IgD-negative memory B cell (primary cell): Measurements from ENCODE around the gene TBC1D10A. TPM values are rescaled to one million over a fixed set of nuclear protein-coding genes. Genes with fewer than 3 reads are reported as not detected.

Experiments
- H3K27ac Mint-ChIP-seq, 3 donors: one replicate each; pipeline ENCODE4 v1.8.0; 2020 to 2022; ENCODE audit warnings: mild to moderate bottlenecking in 3 of 3, mixed read lengths in 3 of 3, moderate library complexity in 1 of 3
- H3K27me3 Mint-ChIP-seq: one replicate; pipeline ENCODE4 v1.8.0; 2021; ENCODE audit warnings: mixed read lengths
- H3K36me3 Mint-ChIP-seq: one replicate; pipeline ENCODE4 v1.8.0; 2020; ENCODE audit warnings: mild to moderate bottlenecking, mixed read lengths
- H3K4me1 Mint-ChIP-seq, 3 donors: one replicate each; pipeline ENCODE4 v1.8.0; 2020 to 2022; ENCODE audit warnings: mixed read lengths in 3 of 3, mild to moderate bottlenecking in 1 of 3
- H3K4me3 Mint-ChIP-seq, 4 donors: one replicate each; pipeline ENCODE4 v1.8.0; 2020 to 2022; ENCODE audit warnings: mild to moderate bottlenecking in 4 of 4, mixed read lengths in 4 of 4, moderate library complexity in 3 of 4
- H3K9me3 Mint-ChIP-seq, 3 donors: one replicate each; pipeline ENCODE4 v1.8.0; 2020 to 2021; ENCODE audit warnings: mixed read lengths in 3 of 3, mild to moderate bottlenecking in 1 of 3
- polyA plus RNA-seq: library from polyadenylated mRNA; unstranded; fragments of 300-500 nt; fragmentation: Illumina TruSeq; gene quantifications from one replicate; pipeline ENCODE4 v1.2.3, GENCODE V29; 2021

The TBC1D10A gene
- polyA plus RNA-seq, 1 donor from 2014 or later = 44.0 TPM

GRCh38 chr22:30268331-30268730 is 58.4 kb downstream of the TBC1D10A start:
- no peaks in the 10 kb centered on the region for H3K27me3 Mint-ChIP-seq
- peak overlapping the region in 2 of 3 donors; percentile 10 to 76 for H3K27ac Mint-ChIP-seq
- H3K4me1 Mint-ChIP-seq = peaks cover 4 to 14% (median 10%) of the 10 kb centered on the region in 3 donors
- no peaks in the 10 kb centered on the region for H3K36me3 Mint-ChIP-seq
- peak overlapping the region; percentile 14 to 84 (median 56) for H3K4me3 Mint-ChIP-seq
- H3K9me3 Mint-ChIP-seq = no peaks in the 10 kb centered on the region

GRCh38 chr22:30267382-30268302 is 59.1 kb downstream of the TBC1D10A start:
- Mint-ChIP-seq H3K36me3 (no peaks in the 10 kb centered on the region), H3K27me3 (no peaks in the 10 kb centered on the region), H3K4me1 (peaks cover 9 to 17% (median 14%) of the 10 kb centered on the region in 3 donors), H3K27ac (peak overlapping the region; percentile 76 to 99 (median 95)), H3K9me3 (no peaks in the 10 kb centered on the region), H3K4me3 (peak overlapping the region; percentile 84 to 97 (median 94))

- Mint-ChIP-seq H3K27me3 (no peaks in the 10 kb centered on the region), H3K9me3 (no peaks in the 10 kb centered on the region), H3K4me1 (peaks cover 9 to 18% (median 14%) of the 10 kb centered on the region in 3 donors), H3K36me3 (no peaks in the 10 kb centered on the region), H3K4me3 (peak within 1 kb of the TSS; percentile 68 to 97 (median 94)), H3K27ac (peak within 1 kb of the TSS; percentile 76 to 99 (median 98))
These were observed 60.0 kb downstream of the TBC1D10A start, which contains the start of gene OSM for GRCh38 chr22:30266445-30267381. Gene OSM, minus strand, starts transcription at chr22:30266851. Its CDS starts 52 bp downstream, at chr22:30266799.

- H3K27ac Mint-ChIP-seq = peak overlapping the region; percentile 76 to 99 (median 98)
- H3K27me3 Mint-ChIP-seq = no peaks in the 10 kb centered on the region
- peak overlapping the region; percentile 68 to 97 (median 94) for H3K4me3 Mint-ChIP-seq
- H3K9me3 Mint-ChIP-seq = no peaks in the 10 kb centered on the region
- H3K4me1 Mint-ChIP-seq = peaks cover 9 to 18% (median 11%) of the 10 kb centered on the region in 3 donors
- no peaks in the 10 kb centered on the region for H3K36me3 Mint-ChIP-seq
These were observed 60.8 kb downstream of the TBC1D10A start for GRCh38 chr22:30265823-30266444.

- peak overlapping the region; percentile 76 to 99 (median 98) for H3K27ac Mint-ChIP-seq
- H3K9me3 Mint-ChIP-seq = no peaks in the 10 kb centered on the region
- peak overlapping the region; percentile 68 to 97 (median 94) for H3K4me3 Mint-ChIP-seq
- peaks cover 9 to 18% (median 11%) of the 10 kb centered on the region in 3 donors for H3K4me1 Mint-ChIP-seq
- H3K36me3 Mint-ChIP-seq = no peaks in the 10 kb centered on the region
- H3K27me3 Mint-ChIP-seq = no peaks in the 10 kb centered on the region
These were observed 61.5 kb downstream of the TBC1D10A start for GRCh38 chr22:30265131-30265720.

GRCh38 chr22:30263883-30264282 is 62.9 kb downstream of the TBC1D10A start:
- H3K9me3 Mint-ChIP-seq = no peaks in the 10 kb centered on the region
- H3K4me1 Mint-ChIP-seq = peaks cover 9 to 18% (median 11%) of the 10 kb centered on the region in 3 donors
- H3K36me3 Mint-ChIP-seq = no peaks in the 10 kb centered on the region
- no peaks in the 10 kb centered on the region for H3K27me3 Mint-ChIP-seq
- peak overlapping the region in 2 of 3 donors; percentile 23 to 76 for H3K27ac Mint-ChIP-seq
- H3K4me3 Mint-ChIP-seq = no peak overlapping the region

DNA sequence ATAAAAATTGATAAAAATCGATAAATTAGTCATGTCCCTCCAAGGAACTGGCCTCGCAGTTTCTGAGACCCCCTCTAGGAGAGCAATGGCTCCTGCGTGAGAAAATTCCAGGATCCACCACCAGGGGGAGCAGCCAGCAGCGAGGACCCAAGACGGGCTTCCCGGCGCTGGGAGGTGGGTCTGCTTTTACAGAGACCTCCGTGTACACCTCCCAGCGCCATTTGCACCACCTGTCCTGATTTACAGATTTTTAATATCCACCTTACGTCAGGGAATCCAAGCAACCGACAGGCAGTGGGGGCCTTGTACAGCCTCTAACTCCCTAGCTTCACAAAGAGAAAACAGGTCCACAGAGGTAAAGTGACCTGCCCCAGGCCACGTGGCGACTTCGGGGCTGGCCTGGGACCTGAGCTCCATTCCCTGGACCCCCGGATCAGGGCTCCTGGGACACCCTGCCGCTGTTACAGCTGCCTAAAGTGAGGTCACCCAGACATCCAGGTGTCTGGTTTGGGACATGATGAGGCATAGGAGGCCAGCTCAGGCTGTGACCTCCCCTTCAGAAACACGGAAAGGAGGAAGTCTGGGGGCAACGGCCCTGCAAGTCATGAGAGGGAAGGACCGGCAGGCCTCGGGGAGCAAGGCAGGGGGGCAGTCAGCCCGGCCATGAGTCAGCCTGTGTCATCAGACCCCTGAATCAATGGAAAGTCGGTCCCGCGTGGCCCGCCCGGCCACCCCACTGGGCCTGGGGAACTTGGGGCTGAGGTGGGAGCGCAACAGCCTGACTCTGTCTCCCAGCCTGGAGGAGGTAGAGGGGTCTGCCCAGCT is 63.6 kb downstream of the TBC1D10A start:
- Mint-ChIP-seq H3K27me3 (no peaks in the 10 kb centered on the region), H3K36me3 (no peaks in the 10 kb centered on the region), H3K27ac (peak overlapping the region in 2 of 3 donors; percentile 92 to 95), H3K4me1 (peaks cover 7 to 19% (median 9%) of the 10 kb centered on the region in 3 donors), H3K4me3 (peak overlapping the region; percentile 41 to 80 (median 78)), H3K9me3 (no peaks in the 10 kb centered on the region)

DNA sequence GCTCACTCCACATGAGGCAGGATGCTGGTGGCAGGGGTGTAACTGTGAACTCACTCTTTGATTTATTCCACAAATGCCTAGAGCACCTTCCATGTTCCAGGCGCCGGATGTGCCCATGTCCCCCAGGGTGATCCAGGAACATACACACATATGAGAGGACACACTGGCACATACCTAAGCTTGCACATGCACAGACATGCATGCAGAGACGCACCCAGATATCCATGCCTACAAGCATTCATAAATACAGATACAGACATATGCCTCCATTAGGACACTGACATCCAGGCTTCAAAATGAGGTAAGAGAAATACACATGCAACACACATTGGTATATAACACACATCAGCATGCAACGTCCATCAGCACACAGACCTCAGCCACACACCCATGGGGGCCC is 64.6 kb downstream of the TBC1D10A start:
- Mint-ChIP-seq H3K27ac (peak overlapping the region in 2 of 3 donors; percentile 21 to 87), H3K4me3 (peak overlapping the region in 1 of 4 donors; percentile 80), H3K4me1 (peaks cover 7 to 18% (median 9%) of the 10 kb centered on the region in 3 donors), H3K36me3 (no peaks in the 10 kb centered on the region), H3K27me3 (no peaks in the 10 kb centered on the region), H3K9me3 (no peaks in the 10 kb centered on the region)

DNA sequence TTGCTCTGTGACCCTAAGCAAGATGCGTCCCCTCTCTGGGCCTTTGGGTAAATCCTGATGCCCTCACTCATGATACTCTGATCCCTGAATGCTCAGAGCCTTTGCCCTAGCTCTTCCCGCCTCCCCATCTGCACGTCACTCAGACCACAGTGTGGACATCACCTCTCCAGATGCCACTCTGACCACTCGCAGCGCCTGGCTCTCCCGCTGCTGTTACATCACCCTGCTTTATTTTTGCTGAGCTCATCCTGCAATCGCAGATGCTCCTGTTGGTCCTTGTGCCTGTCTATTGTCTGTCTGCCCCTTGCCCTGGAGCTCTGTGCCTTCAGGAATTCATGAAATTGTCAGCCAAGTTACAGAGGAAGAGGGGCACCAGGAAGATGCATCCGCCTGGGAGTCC is 65.6 kb downstream of the TBC1D10A start:
- peak overlapping the region in 1 of 3 donors; percentile 53 for H3K27ac Mint-ChIP-seq

DNA sequence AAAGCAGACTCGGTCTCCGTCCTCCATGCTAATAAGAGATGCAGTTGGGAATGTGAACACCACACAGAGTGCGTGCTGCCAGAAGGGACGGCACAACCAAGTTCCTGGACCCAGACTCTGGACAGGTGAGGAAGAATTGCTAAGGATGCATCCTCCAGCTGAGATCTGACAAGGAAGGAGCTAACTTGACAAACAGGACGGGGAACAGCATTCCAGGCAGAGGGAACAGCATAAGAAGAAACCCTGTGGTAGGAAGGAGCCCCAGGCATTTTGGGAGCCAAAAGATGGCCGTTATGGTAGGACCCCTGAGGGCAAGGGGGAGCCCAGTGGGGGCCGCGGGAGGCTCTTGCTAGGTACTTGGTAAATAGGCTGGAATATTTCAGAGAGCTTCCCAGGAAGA is 66.1 kb downstream of the TBC1D10A start:
- H3K27ac Mint-ChIP-seq = peak overlapping the region in 1 of 3 donors; percentile 53
- no peaks in the 10 kb centered on the region for H3K9me3 Mint-ChIP-seq
- peaks cover 1% of the 10 kb centered on the region for H3K27me3 Mint-ChIP-seq
- no peaks in the 10 kb centered on the region for H3K36me3 Mint-ChIP-seq
- H3K4me3 Mint-ChIP-seq = peak overlapping the region in 1 of 4 donors; percentile 29
- peaks cover 7 to 14% (median 7%) of the 10 kb centered on the region in 3 donors for H3K4me1 Mint-ChIP-seq

More for the DNA sequence above, 65.6 kb downstream of the TBC1D10A start:
- peaks cover 7 to 15% (median 9%) of the 10 kb centered on the region in 3 donors for H3K4me1 Mint-ChIP-seq
- no peaks in the 10 kb centered on the region for H3K9me3 Mint-ChIP-seq
- H3K36me3 Mint-ChIP-seq = no peaks in the 10 kb centered on the region
- peaks cover 1% of the 10 kb centered on the region for H3K27me3 Mint-ChIP-seq
- H3K4me3 Mint-ChIP-seq = peak overlapping the region in 1 of 4 donors; percentile 21

DNA sequence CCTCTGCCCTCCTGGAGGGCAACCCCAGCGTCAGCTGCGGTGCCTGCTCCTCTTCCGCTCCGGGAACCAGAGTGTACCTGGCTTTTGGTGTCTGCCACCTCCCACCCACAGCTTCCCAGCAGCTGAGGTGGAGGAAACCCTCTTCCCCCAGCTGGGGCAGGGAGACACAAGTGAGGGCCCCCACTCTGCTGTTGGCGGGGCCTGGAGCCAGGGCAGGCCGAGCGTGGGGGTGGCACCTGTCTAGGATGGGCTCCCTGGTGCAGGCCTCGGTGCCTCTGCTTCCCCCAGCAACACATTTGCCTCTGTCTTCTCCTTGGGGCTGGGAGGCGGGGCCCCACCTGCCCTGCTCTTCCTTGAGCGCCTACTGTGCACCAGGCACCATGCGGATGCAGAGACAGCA is 66.5 kb downstream of the TBC1D10A start:
- Mint-ChIP-seq H3K27me3 (peaks cover 1% of the 10 kb centered on the region), H3K4me1 (peaks cover 4 to 11% (median 5%) of the 10 kb centered on the region in 3 donors), H3K9me3 (no peaks in the 10 kb centered on the region), H3K27ac (peak overlapping the region in 1 of 3 donors; percentile 53), H3K36me3 (no peaks in the 10 kb centered on the region), H3K4me3 (peak overlapping the region in 1 of 4 donors; percentile 29)

DNA sequence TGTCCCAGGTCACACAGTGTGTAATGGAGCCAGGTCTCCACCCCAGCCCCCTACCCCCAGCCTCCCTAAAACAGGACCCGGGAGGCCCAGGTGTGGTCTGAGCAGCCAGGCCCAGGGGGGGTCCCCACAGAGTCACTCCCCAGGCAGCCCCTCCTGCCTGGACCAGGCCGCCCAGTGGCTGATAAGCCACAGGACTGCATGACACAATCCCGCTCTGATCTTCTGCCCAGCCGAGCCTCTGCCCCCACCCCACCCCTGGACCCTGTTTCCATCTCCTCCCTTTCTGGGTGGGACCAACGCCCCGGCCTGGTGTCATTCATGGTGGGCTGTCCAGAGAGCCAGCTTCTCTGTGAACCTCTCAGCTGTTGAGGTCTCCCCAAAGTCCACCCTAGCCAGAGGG is 72.4 kb downstream of the TBC1D10A start:
- Mint-ChIP-seq H3K4me1 (peaks cover 0 to 7% (median 0%) of the 10 kb centered on the region in 3 donors), H3K27ac (no peak overlapping the region), H3K4me3 (no peak overlapping the region), H3K27me3 (peaks cover 1% of the 10 kb centered on the region), H3K9me3 (no peaks in the 10 kb centered on the region), H3K36me3 (no peaks in the 10 kb centered on the region)

DNA sequence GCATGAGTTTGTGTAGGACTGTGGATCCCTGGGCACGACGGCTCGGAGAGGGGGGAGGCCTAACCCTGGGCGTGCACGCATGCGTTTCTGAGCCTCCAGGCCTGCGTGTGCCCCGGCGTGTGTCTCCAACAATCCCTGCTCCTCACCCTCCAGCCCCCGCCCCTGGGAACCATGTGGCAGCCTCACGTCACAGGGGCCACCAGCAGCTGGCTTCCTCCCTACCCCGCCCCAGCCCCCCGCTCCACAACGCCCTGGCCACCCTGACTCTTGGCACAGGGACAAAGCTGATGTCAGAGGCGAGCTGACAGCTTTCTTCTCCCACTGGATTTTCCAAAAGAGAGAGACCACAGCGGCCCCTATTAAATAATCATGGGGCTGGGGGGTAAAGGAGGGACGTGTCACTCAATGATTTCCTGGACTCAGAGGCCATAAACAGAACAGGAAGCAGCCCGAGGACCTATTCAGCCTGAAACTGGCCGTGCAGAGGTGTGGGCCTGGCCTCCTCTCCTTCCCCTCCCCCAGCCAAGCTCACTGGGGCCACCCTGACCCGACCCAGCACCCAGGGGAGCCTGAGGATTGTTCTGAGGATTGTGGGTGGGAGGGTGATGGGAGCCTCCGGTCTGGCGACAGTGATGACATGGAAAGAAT is 73.4 kb downstream of the TBC1D10A start:
- peak overlapping the region in 1 of 4 donors; percentile 2 for H3K4me3 Mint-ChIP-seq
- no peaks in the 10 kb centered on the region for H3K36me3 Mint-ChIP-seq
- H3K4me1 Mint-ChIP-seq = peaks cover 0 to 11% (median 0%) of the 10 kb centered on the region in 3 donors
- peaks cover 5% of the 10 kb centered on the region for H3K27me3 Mint-ChIP-seq
- no peaks in the 10 kb centered on the region for H3K9me3 Mint-ChIP-seq
- no peak overlapping the region for H3K27ac Mint-ChIP-seq
